GM19023 (cell line): ENCODE results near the gene GABRA6.
"Not testable (repeated sequence)": the region's sequence is repeated elsewhere in the genome, so short reads cannot be mapped to it uniquely, and the experiment has no call there.

Source experiments
- ATAC-seq: cut with Tn5 transposase; IDR thresholded peaks from one replicate; pipeline ENCODE4 v1.9.1; 2021; ENCODE audit warnings: mild to moderate bottlenecking, moderate library complexity; ENCODE audit not compliant: unreplicated experiment

GABRA6 gene

DNA sequence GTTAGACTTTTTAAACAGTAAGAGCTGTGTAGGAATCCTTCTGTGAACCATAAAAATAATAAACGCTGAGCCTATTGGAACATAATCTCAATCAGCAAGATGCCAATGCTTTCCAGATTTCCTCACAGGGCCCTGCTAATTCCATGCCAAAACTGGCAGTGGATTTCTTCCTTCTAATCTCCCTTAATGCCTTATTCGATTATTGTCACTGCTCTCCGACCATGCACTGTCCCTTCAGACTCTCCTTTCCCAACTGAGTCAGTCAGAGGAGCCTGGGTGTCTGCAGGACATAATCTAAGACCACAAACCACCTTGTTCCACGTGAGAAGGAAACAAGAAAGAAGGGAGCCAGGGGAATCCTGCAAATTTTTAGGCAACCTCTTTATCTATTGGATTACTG lies at the start of gene GABRA6:
Gene GABRA6, plus strand, starts transcription at position 261 of the 400 bp plus-strand sequence. CDS start 269 bp downstream, outside the sequence.
- ATAC-seq: no peak

DNA sequence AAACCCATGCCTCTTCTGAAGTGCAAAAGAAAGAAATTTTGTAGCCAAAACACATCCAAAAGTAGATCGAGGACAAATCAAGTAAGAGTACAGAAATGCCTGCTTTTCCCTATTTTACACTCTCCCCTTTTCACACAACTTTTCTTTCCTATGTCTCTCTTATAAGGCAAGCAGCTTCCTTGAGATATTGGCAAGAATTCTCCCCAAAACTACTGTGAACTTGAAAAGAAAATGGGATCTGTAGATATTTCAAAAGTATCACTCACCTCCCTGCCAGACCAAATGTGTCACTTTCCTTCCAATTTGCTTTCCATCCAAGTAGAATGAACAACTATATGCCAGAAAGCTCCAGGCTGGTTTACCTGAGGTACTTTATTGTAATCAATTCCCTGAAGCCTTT lies 47.9 kb upstream of the GABRA6 start:
- no peak for ATAC-seq

DNA sequence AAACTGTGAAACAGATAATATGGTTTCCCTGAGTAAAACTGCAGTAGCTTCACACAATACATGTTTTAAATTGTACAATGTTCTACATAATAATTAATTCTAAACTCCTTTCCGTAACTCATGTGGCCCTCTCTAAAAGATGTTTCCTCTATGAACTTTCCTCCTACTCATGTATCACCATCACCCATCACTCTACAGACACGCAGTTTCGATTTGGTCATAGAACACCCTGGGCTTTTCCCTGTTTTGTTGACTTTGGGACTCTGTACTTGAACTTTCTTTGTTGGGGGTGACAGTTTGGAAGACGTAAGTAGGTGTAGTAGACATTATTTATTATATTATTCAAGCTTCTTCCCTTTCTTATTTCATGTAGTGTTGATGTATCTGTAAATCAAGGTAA lies 44.1 kb upstream of the GABRA6 start:
- no peak for ATAC-seq

DNA sequence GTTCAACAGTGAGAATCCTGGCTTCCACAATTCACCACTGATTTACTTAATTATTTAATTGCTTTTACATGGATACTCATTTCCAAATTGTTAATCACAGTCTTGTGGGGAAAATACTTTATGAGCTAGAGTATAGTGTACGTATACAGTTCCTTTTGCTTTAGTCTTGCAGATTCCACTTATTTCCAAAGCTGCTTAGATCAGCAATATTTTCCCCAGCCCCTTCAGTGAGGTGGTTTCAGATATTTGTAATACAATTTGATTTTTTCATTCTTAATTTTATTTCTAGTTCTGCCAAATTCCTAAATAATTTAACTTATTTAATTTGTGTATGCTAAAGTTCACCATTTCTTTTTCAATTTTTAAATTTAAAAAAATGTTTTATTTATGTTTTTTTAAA lies 40.3 kb upstream of the GABRA6 start:
- ATAC-seq: no peak

DNA sequence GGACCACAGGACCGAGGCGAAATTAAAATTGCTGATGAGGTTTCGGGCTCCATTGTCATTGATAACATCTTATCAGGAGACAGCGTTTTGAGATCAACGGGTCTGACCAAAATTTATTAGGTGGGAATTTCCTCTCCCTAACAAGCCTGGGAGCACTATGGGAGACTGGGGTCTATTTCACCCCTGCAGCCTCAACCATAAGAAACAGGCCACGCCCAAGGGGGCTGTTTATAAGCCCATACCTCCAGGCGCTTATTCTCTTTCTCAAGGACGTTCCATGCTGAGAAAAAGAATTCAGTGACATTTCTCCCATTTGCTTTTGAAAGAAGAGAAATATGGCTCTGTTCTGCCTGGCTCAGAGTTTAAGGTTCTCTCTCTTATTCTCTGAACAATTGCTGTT lies 33.6 kb upstream of the GABRA6 start:
- not testable (repeated sequence) for ATAC-seq

DNA sequence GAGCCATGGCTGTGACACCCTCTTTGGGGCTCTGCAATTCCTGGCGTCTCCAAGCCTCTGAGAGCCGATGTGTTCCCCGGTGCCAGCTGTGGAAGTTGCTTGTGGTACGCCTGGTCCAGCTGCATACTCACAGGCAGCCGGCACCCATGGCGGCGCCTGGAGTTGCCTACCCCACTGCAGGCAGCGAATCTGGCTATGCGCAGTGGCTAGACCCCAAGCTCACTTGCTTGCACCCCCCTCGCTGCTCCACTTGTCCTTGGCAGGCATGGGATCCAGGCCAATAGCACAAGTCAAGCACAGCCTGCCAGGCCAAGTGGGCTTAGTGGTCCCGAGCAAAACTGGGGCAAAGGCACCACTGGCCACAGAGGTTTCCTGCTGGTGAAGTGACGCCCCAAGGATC lies 24.7 kb upstream of the GABRA6 start:
- ATAC-seq: no peak

DNA sequence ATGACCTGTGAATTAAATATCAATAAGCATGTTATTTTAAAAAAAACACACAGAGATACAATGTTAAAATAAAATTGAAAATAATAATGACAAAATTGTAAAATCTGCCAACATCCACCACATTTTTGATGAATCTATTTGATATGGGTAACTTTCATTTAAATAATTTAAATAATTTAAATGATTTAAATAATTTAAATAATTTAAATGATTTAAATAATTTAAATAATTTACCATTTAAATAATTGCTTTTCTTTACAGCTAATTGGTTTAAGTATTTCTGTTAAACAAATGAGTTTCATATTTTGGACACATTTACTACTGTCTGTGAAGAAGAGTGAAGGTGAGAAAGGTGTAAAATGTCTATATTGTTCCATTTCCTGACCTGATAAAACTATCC lies 22.1 kb upstream of the GABRA6 start:
- ATAC-seq: no peak

DNA sequence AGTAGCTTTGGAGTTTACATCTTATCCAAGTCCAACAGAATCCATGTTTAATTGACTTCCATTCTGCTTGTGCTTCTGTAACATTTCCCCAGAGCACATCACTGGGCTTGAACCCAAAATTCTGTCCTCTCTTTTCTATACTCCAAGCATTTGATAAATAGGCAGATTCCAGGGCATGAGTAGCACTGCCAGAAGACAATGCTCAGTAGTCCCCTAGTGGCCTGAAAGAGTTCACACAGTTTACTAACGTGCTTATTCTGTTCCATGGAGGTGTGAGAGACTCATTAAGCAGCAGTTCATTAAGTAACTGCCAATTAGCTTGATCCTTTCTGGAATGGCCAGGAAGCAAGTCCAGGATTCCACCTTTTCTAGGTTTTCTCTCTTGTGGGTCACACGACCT lies 9.4 kb upstream of the GABRA6 start:
- ATAC-seq: peak; percentile 76

DNA sequence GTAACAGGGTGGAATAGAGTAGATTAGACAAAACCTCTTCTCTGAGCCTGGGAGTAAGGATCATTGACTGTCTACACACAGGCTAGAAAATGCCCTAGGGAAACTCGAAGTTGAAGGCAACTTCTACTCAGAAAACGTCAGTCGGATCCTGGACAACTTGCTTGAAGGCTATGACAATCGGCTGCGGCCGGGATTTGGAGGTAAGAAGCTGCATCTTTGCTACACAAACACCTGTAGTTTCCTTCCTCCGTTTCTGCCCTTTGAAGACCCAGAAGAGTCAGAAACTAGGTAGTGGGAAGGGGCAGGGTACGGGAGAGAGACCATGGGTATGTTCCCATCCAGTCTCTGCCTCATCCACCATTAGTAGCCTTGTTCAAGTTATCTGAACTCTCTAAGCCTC lies 628 bp downstream of the GABRA6 start:
- no peak for ATAC-seq

DNA sequence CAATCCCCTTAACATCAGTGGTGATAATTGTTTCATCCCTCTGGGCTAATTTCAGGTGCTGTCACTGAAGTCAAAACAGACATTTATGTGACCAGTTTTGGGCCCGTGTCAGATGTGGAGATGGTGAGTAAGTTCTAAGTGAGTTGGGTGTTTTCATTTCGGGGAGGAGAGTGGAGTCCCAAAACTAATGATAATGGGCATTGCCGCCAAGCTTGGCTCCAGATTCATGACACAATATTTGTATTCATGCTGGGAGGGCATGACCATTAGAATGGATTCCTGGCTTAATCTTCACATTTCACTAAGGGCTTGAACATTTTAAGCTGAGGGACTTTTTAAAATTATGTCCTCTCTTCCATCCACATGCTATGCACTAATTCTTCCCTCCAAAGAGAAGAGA lies 1.4 kb downstream of the GABRA6 start:
- ATAC-seq: no peak

DNA sequence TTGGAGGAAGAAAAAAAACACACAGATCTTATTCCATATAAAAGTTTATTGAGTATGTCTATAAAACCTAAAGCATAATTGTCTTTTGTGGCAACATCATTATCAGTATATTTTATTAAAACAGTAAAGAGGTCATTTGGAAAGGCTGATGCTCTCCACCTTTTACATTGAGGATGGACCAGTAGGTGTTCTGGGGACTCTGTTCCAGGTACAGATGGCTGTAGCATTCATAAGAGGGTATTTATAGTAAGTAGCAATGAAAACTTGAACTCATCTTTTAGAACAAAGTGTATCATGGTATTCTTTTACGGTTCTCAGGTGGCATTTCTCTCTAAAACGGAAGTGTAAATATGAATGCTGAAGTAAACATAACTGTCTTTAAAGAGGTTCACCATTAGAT lies 1.8 kb downstream of the GABRA6 start:
- no peak for ATAC-seq

DNA sequence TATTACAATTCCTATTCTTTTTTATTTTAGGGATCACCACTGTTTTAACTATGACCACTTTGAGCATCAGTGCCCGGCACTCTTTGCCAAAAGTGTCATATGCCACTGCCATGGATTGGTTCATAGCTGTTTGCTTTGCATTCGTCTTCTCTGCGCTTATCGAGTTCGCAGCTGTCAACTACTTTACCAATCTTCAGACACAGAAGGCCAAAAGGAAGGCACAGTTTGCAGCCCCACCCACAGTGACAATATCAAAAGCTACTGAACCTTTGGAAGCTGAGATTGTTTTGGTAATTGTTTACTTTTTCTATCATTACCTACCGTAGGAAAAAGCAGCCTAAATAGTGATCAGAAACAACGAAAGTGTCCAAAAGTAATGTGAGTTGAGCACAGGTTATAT lies 6.4 kb downstream of the GABRA6 start:
- no peak for ATAC-seq

DNA sequence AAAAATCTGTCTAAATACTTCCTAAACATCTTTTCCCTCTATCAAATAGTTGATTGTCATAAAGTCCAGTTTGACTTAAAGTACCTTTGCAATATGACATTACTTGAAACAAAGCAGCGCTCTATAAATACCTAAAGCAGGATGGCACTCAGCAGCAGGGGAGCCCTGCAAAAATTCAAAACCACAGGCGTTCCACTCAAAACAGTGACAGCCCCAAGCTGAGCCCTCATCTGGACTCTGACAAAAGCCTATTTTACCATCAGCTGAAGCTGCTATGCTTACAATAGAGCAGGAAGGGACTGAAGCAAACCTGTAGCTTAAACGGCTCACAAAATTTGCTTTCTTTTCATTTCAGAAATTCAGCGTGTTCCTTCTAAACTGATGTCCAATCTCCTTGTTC lies 11.5 kb downstream of the GABRA6 start:
- ATAC-seq: no peak

DNA sequence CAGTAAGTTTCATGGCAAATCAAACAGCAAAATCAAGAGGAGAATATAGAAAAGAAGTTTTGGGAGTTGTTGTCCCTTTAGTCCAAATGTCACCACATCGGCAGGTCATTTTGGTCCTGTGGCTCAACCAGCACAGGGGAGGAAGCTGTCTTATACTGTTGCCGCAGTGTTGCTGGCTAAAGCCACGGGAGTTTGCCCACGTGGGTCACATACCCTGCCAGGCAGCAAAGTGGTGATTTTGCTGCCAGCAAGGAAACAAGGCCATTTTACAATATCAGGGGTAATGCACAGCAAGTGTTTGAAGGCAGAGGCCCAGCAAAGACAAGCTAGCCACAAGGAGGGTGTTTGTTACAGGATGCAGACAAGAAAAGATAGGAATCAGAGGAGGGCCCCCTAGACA lies 14.5 kb downstream of the GABRA6 start:
- ATAC-seq: no peak

DNA sequence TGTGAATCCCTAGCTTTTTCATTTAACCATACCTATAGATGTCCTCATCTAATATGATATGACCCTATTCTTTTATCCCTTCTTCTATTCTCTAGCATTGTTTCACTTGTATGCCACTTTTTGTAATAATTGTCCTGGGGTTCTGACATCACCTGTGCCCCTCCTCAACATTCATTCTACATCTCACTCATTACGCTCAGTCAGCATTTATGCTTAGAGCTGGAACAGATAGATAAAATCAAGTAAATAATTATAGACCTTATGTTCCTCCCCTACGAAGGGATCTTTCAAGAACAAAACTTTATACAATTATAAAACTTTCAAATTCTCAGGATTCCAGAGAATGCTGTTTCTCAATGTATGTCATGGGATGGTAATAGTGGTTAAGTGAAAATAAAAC lies 18.0 kb downstream of the GABRA6 start:
- ATAC-seq: no peak

DNA sequence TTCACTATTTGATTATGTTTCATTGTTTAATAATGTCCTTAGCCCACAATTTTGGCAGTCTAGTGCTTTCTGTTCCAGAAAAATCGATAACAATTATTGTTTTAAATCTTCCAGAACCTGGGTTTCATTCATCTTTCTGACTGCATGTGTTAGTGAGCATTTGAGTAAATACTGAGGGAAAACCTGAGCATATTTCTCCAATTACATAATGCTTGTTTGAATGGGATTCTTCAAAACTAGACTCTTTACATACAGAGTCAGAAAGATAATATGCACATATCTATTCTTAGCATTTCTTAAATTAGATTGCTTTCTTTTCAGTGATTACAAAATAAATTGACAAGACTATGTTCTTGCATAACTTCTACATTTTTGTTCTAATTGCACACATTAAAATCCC lies 21.9 kb downstream of the GABRA6 start:
- ATAC-seq: no peak

DNA sequence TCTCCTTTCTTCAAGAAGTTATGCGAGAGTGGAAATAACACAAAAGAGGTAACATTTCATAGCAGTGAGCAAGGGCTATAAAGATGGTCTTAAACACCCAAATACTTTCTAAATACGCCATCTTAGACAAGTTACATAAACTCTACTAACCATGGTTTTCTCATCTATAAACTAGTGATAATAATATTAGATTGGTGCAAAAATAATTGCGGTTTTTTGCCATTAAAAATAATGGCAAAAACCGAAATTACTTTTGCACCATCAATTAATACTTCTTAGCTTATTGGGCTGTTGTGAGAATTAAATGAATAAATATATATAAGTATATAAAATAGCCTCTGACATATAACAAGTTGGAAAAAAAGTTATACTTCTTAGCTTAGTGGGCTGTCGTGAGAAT lies 23.7 kb downstream of the GABRA6 start:
- no peak for ATAC-seq

DNA sequence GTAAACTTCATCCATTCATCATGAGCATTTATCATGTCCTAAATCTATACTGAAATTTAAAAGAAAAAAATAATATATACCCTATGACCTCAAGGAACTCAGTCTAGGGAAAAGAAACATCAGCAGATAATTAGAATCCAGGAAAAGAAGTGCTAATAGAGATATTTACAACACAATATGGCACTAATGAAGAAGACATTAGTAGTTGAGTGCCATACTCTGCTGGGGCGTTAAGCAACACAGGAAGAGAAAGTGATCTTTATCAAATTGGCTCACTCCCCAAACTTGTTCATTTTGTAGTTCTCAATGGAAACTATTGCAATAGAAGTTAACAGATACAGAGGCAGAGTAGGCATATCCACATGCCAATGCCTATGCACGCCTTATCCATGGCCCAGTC lies 27.5 kb downstream of the GABRA6 start:
- no peak for ATAC-seq

DNA sequence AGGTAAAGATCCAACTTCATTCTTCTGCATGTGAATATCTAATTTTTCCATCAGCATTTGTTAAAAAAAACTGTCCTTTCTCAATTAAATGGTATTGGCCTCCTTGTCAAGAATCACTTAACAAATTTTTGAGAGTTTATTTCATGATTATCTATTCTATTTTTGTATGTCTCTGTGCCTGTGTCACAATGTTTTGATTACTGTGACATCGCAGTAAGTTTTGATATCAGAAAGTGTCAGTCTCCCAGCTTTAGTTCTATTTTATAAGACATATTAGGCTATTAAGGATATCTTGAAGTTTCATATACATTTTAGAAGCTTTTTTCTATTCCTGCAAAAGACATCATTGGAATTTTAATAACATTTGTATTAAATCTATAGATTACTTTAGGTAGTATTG lies 33.6 kb downstream of the GABRA6 start:
- no peak for ATAC-seq

DNA sequence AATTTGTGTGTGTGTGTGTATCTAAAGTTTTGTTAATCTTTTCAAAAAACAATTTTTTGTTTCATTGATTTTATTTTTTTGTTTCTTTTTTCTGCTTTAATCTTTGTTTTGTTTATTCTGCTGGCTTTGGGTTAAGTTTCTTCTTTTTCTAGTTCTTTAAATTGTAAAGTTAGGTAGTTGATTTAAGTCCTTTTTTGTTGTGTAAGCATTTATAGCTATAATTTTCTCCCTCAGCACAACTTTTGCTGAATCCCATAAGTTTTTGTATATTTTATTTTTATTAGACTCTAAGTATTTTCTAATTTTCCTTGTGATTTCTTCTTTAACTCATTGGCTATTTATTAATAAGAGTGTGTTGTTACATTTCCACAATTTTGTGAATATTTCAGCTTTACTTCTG lies 34.9 kb downstream of the GABRA6 start:
- ATAC-seq: no peak

DNA sequence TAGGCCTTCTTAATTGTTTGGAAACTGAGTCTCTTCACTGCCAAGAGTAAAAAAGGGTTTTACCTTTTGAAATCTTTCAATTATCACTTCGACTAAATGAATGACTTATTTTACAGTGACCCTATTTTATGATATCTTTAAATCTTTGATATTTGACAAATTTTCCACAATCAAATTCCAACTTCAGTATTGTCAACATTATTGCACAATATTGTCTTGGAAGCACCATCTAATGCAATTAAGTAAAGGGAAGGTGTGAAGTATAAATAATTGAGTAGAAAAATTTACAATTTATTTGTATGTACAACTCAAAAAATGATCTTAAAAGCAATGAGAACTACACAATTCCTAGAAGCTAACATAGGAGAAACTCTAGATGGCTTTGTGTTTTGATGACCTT lies 49.2 kb downstream of the GABRA6 start:
- no peak for ATAC-seq

DNA sequence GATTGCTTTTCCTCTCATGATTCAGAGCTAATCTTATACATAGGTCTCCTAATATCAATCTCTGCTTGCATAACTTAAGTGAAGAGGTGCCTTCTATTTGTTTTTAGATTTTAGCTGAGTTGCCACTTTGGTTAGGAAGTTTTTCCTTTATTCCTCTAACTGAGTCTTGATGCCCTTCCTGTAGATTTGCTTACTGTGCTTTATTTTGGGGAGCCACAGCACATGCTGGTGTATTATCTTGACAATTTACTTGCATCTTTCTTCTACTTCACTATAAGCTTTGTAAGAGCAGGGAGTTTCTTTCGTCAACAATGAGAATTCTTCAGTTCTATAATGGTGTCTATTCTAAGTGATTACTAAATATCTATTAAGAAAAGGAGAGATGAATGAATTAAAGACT lies 54.9 kb downstream of the GABRA6 start:
- no peak for ATAC-seq

DNA sequence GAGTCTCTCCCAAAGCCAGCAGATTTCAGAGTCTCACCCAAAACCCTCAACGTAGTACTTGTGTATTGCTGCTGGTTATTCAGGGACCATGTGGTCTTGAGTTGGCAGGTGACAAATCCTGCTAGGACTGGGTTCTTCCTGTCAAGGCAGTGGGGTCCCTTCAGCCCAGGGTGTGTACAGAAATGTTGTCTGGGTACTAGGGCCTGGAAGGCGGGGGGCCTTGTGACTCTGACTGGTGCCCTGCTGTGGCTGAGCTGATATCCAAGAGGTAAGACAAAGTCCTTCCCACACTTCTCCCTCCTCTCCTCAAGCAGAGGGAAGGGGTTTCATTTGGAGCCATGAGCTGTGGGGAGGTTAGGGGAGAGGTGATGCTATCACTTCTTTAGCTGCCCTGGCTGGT lies 58.8 kb downstream of the GABRA6 start:
- no peak for ATAC-seq

DNA sequence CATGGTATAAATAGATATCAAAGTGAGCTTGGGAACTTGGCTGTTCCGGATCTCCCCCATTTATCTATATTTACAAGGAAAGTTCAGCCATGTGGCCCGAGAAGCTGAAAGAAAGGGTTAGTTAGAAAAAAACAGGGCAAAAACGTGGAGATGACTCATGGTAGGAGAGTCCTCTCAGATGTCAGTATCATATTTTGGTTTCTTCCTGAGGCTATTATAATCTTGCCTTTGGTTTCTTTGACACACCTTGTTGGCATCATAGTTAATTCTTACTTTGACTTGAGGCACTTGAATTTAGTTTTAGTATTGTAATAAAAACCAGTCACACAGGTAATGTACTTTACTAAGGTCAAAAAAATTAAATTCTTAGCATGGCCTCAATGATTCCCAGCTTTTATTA lies 59.9 kb downstream of the GABRA6 start:
- ATAC-seq: no peak
